GM23248 (cell line): ENCODE data around the gene DOLK. TPM values are rescaled to one million over a fixed set of nuclear protein-coding genes. Genes with fewer than 3 reads are reported as not detected.

Experiments
- DNase-seq: peaks from one replicate; pipeline ENCODE4 v3.0.0-alpha.2; 2015
- H2AFZ ChIP-seq: fragments of 200-600 bp; sonication (generic); 2 replicates; pipeline ENCODE4 v1.6.1; 2016; ENCODE audit warnings: antibody characterized with exemption
- H3F3A ChIP-seq: fragments of 200-600 bp; sonication (generic); 2 replicates; pipeline ENCODE4 v1.6.1; 2016; ENCODE audit warnings: mild to moderate bottlenecking, antibody characterized with exemption, mixed run types; ENCODE audit not compliant: insufficient read depth
- H3K27ac ChIP-seq: fragments of 200-600 bp; sonication (generic); 2 replicates; pipeline ENCODE4 v1.5.1; 2016; ENCODE audit warnings: mild to moderate bottlenecking
- H3K27me3 ChIP-seq: fragments of 200-600 bp; sonication (generic); replicated peaks from 2 replicates; pipeline ENCODE4 v1.6.1; 2016; ENCODE audit warnings: mild to moderate bottlenecking; ENCODE audit not compliant: insufficient read depth
- H3K36me3 ChIP-seq: fragments of 200-600 bp; sonication (generic); 2 replicates; pipeline ENCODE4 v1.6.1; 2016; ENCODE audit warnings: low read depth, mild to moderate bottlenecking
- H3K4me1 ChIP-seq: fragments of 200-600 bp; sonication (generic); 2 replicates; pipeline ENCODE4 v1.6.1; 2016; ENCODE audit warnings: mild to moderate bottlenecking; ENCODE audit not compliant: insufficient read depth
- H3K4me2 ChIP-seq: fragments of 200-600 bp; sonication (generic); one replicate; pipeline ENCODE4 v1.6.1; 2016; ENCODE audit warnings: mild to moderate bottlenecking; ENCODE audit not compliant: unreplicated experiment
- H3K4me3 ChIP-seq: fragments of 200-600 bp; sonication (generic); 2 replicates; pipeline ENCODE4 v1.5.1; 2016; ENCODE audit warnings: mild to moderate bottlenecking
- H3K79me2 ChIP-seq: fragments of 200-600 bp; sonication (generic); 2 replicates; pipeline ENCODE4 v1.6.1; 2016; ENCODE audit warnings: mild to moderate bottlenecking; ENCODE audit not compliant: insufficient read depth
- H3K9ac ChIP-seq: fragments of 200-600 bp; sonication (generic); 2 replicates; pipeline ENCODE4 v1.6.1; 2016; ENCODE audit warnings: mild to moderate bottlenecking
- H3K9me2 ChIP-seq: fragments of 200-600 bp; sonication (generic); 2 replicates; pipeline ENCODE4 v1.6.1; 2016; ENCODE audit warnings: mixed run types, mild to moderate bottlenecking, moderate library complexity; ENCODE audit not compliant: insufficient read depth
- H3K9me3 ChIP-seq: fragments of 200-600 bp; sonication (generic); one replicate; pipeline ENCODE4 v1.6.1; 2017; ENCODE audit warnings: low read depth
- H4K20me1 ChIP-seq: fragments of 200-600 bp; sonication (generic); 2 replicates; pipeline ENCODE4 v1.6.0; 2016; ENCODE audit not compliant: insufficient read depth
- EZH2 ChIP-seq: fragments of 200-600 bp; sonication (generic); IDR thresholded peaks from 2 replicates; pipeline ENCODE4 v1.6.1; 2018; ENCODE audit warnings: antibody characterized with exemption, mild to moderate bottlenecking; ENCODE audit not compliant: insufficient read depth, poor library complexity, severe bottlenecking
- EZH2phosphoT487 ChIP-seq: fragments of 200-600 bp; sonication (generic); IDR thresholded peaks from 2 replicates; pipeline ENCODE4 v1.6.1; 2018; ENCODE audit warnings: antibody characterized with exemption, moderate library complexity, mild to moderate bottlenecking, low read depth; ENCODE audit not compliant: insufficient read depth
- WGBS, 2 experiments: methylation state at CpG; one replicate each; pipeline ENCODE4 v1.1.6; 2015 to 2017; ENCODE audit warnings: low lambda C conversion rate in 2 of 2, low coverage in 1 of 2; ENCODE audit errors: missing lambda C conversion rate in 2 of 2; 5-methylcytosine and 5-hydroxymethylcytosine counted together
- in situ Hi-C: fragments of 300-500 bp; cut with MboI; formaldehyde crosslinking; loops from 2 replicates; pipeline ENCODE4 v1.15.0; 2020
- polyA plus RNA-seq: library from polyadenylated mRNA; unstranded; fragments of >200 nt; fragmentation: Nextera tagmentation; extraction: Ambion mirVana; gene quantifications from 2 replicates; pipeline ENCODE4 v1.2.1, GENCODE V29; 2016
- total RNA-seq: library from RNA; depleted of rRNA; stranded (reverse); fragments of >200 nt; shearing (Covaris generic); gene quantifications from 2 replicates; pipeline ENCODE4 v1.2.3, GENCODE V29; 2014; rRNA removed

The DOLK gene
- 31.1 and 36.1 TPM in 2 replicates for total RNA-seq
- 29.6 and 31.7 TPM in 2 replicates for polyA plus RNA-seq

- no peaks in the 10 kb centered on the region for H3K27me3 ChIP-seq
- in situ Hi-C loops: no loop called here
- peaks cover 62% of the 10 kb centered on the region for H3K79me2 ChIP-seq
- no peaks in the 10 kb centered on the region for H4K20me1 ChIP-seq
- peak within 1 kb of the TSS; percentile 98 for H3K4me3 ChIP-seq
- H3K9me2 ChIP-seq: no peaks in the 10 kb centered on the region
- 0 out of 2 replicates have a peak, but pooled peaks cover 6% of the 10 kb centered on the region for H3K4me1 ChIP-seq
- peak within 1 kb of the TSS; percentile 93 for H3K9ac ChIP-seq
- peak within 1 kb of the TSS; percentile 90 for H2AFZ ChIP-seq
- peak; percentile 98 for DNase-seq
- H3K36me3 ChIP-seq: peaks cover 4% of the 10 kb centered on the region; the same call in 1 of the 2 replicates
- H3K4me2 ChIP-seq: peak within 1 kb of the TSS; percentile 100
- no peaks in the 10 kb centered on the region for H3K9me3 ChIP-seq
- WGBS, 2 experiments: 2 to 3% methylated on average over 74 to 75 of the region's 86 CpGs
- TF ChIP-seq EZH2phosphoT487: no peak
- no peak for TF ChIP-seq EZH2
- no peaks in the 10 kb centered on the region; the same call in 1 of the 2 replicates for H3F3A ChIP-seq
- peak within 1 kb of the TSS; percentile 94 for H3K27ac ChIP-seq
Measured at GRCh38 chr9:128947527-128948301, at the start of gene DOLK, which contains the start of gene NUP188. TSS of gene DOLK (minus strand) at chr9:128947603. CDS start at chr9:128947303, 300 bp downstream. TSS of gene NUP188 (plus strand) at chr9:128947699. CDS start at chr9:128947720, 21 bp downstream.

- no peak overlapping the region for H2AFZ ChIP-seq
- H3F3A ChIP-seq: no peaks in the 10 kb centered on the region
- H3K9me3 ChIP-seq: no peaks in the 10 kb centered on the region
- no peaks in the 10 kb centered on the region for H3K79me2 ChIP-seq
- in situ Hi-C loops: no loop called here
- TF ChIP-seq EZH2 (no peak), EZH2phosphoT487 (no peak)
- WGBS, 2 experiments: 98 to 99% methylated on average over 5 of the region's 5 CpGs
- DNase-seq: no peak
- peaks cover 33% of the 10 kb centered on the region for H3K36me3 ChIP-seq
- no peak overlapping the region for H3K9ac ChIP-seq
- no peaks in the 10 kb centered on the region for H3K9me2 ChIP-seq
- H3K4me1 ChIP-seq: no peaks in the 10 kb centered on the region
- no peaks in the 10 kb centered on the region for H4K20me1 ChIP-seq
- H3K27me3 ChIP-seq: no peaks in the 10 kb centered on the region
- H3K27ac ChIP-seq: no peak overlapping the region
- H3K4me3 ChIP-seq: no peak overlapping the region
- H3K4me2 ChIP-seq: no peak overlapping the region
Measured at GRCh38 chr9:128995791-128996190, 48.4 kb upstream of the DOLK start.

- Histone ChIP-seq H3K36me3 (peaks cover 43% of the 10 kb centered on the region), H4K20me1 (no peaks in the 10 kb centered on the region), H3K79me2 (no peaks in the 10 kb centered on the region), H3K27ac (no peak overlapping the region), H3F3A (peaks cover 4% of the 10 kb centered on the region), H3K4me1 (peaks cover 5% of the 10 kb centered on the region), H2AFZ (no peak overlapping the region), H3K4me3 (no peak overlapping the region), H3K9me3 (no peaks in the 10 kb centered on the region), H3K27me3 (no peaks in the 10 kb centered on the region), H3K9ac (no peak overlapping the region), H3K4me2 (no peak overlapping the region), H3K9me2 (no peaks in the 10 kb centered on the region)
- in situ Hi-C loops: no loop called here
- 85 to 86% methylated on average over 7 of the region's 7 CpGs for WGBS, 2 experiments
- DNase-seq: peak; percentile 22
- no peak for TF ChIP-seq EZH2
- no peak for TF ChIP-seq EZH2phosphoT487
Measured at GRCh38 chr9:128992995-128993394, 45.6 kb upstream of the DOLK start.

- Histone ChIP-seq H3K79me2 (no peaks in the 10 kb centered on the region), H3K4me2 (peak overlapping the region; percentile 61), H2AFZ (peak overlapping the region; percentile 49; the same call in 1 of the 2 replicates), H3K9me2 (no peaks in the 10 kb centered on the region), H4K20me1 (no peaks in the 10 kb centered on the region), H3F3A (peaks cover 22% of the 10 kb centered on the region), H3K27me3 (no peaks in the 10 kb centered on the region), H3K4me1 (peaks cover 15% of the 10 kb centered on the region), H3K36me3 (peaks cover 40% of the 10 kb centered on the region), H3K9ac (peak overlapping the region; percentile 56), H3K27ac (peak overlapping the region; percentile 78), H3K4me3 (peak overlapping the region; percentile 22), H3K9me3 (no peaks in the 10 kb centered on the region)
- in situ Hi-C loops: no loop called here
- DNase-seq: peak; percentile 93
- no peak for TF ChIP-seq EZH2phosphoT487
- no peak for TF ChIP-seq EZH2
- WGBS, 2 experiments: 5 to 14% methylated on average over 5 of the region's 5 CpGs
Measured at GRCh38 chr9:128987805-128988204, 40.4 kb upstream of the DOLK start.
